H1 (cell line): ENCODE results near the gene NAA16. TPM values are rescaled to one million over a fixed set of nuclear protein-coding genes. Genes with fewer than 3 reads are reported as not detected.

Experiments
- CTCF ChIA-PET: fragments of 300-600 bp; sonication (Branson Sonifier 250); formaldehyde crosslinking; loops from one replicate; lab custom pipeline; 2021; ENCODE audit not compliant: partially characterized antibody; lab: Charles Lee
- POLR2A ChIA-PET: fragments of 300-600 bp; sonication (Branson Sonifier 250); formaldehyde crosslinking; loops from one replicate; lab custom pipeline; 2021; ENCODE audit warnings: inconsistent platforms; ENCODE audit not compliant: partially characterized antibody; lab: Charles Lee
- DNase-seq, 2 experiments: peaks; one replicate each; pipeline versions ENCODE4 v3.0.0 to v3.0.0-alpha.2; 2010 to 2022; ENCODE audit warnings: low spot score in 2 of 2, low read depth in 1 of 2, mixed read lengths in 1 of 2
- FAIRE-seq: peaks from 2 replicates; lab custom pipeline; 2011; peaks lifted over from hg19 to GRCh38; lab: Jason Lieb, UNC
- H2AFZ ChIP-seq: 2 replicates; pipeline ENCODE4 v1.8.1; 2012; ENCODE audit warnings: low read length, inconsistent platforms
- H2AK5ac ChIP-seq: 2 replicates; pipeline ENCODE4 v1.6.1; 2013; ENCODE audit warnings: low read depth, low read length
- H2BK120ac ChIP-seq: replicated peaks from 2 replicates; pipeline ENCODE3; 2013; ENCODE audit warnings: low read depth, low read length, inconsistent platforms
- H2BK12ac ChIP-seq: 2 replicates; pipeline ENCODE4 v1.6.1; 2013; ENCODE audit warnings: low read depth, low read length
- H2BK15ac ChIP-seq: 2 replicates; pipeline ENCODE4 v1.6.1; 2013; ENCODE audit warnings: low read length
- H2BK20ac ChIP-seq: 2 replicates; pipeline ENCODE4 v1.6.1; 2013; ENCODE audit warnings: low read length
- H2BK5ac ChIP-seq: 2 replicates; pipeline ENCODE4 v1.6.1; 2013; ENCODE audit warnings: low read depth, low read length
- H3K14ac ChIP-seq: 2 replicates; pipeline ENCODE4 v1.6.1; 2013; ENCODE audit warnings: inconsistent platforms; ENCODE audit not compliant: insufficient read length
- H3K18ac ChIP-seq: 2 replicates; pipeline ENCODE4 v1.6.1; 2013; ENCODE audit warnings: low read length; ENCODE audit errors: extremely low read depth
- H3K23ac ChIP-seq: 2 replicates; pipeline ENCODE4 v1.6.1; 2013; ENCODE audit warnings: inconsistent platforms; ENCODE audit not compliant: insufficient read length
- H3K23me2 ChIP-seq: 2 replicates; pipeline ENCODE4 v1.6.1; 2013; ENCODE audit warnings: low read depth, low read length
- H3K27ac ChIP-seq: 2 replicates; pipeline ENCODE4 v1.6.1; 2011; ENCODE audit warnings: low read depth, low read length, inconsistent platforms
- H3K27me3 ChIP-seq, 4 experiments: replicated peaks in 1 of 4; 1 replicate in 1 of 4; 2 replicates in 3 of 4; pipeline versions ENCODE4 v1.6.1 to v1.8.1; 2011 to 2013; ENCODE audit warnings: low read length in 3 of 4, mild to moderate bottlenecking in 3 of 4, inconsistent platforms in 2 of 4, mixed read lengths in 2 of 4, moderate library complexity in 1 of 4; ENCODE audit not compliant: control insufficient read depth in 3 of 4, insufficient read depth in 3 of 4; ENCODE audit errors: extremely low read depth in 1 of 4
- H3K36me3 ChIP-seq, 4 experiments: 2 replicates each; pipeline versions ENCODE4 v1.6.1 to v1.8.1; 2011 to 2013; ENCODE audit warnings: mild to moderate bottlenecking in 4 of 4, low read length in 3 of 4, moderate library complexity in 2 of 4, control low read depth in 1 of 4, inconsistent platforms in 1 of 4; ENCODE audit not compliant: insufficient read depth in 4 of 4, control insufficient read depth in 2 of 4
- H3K4ac ChIP-seq: replicated peaks from 2 replicates; pipeline ENCODE3; 2013; ENCODE audit warnings: low read length, low read depth, mixed read lengths, inconsistent platforms; ENCODE audit not compliant: insufficient read length
- H3K4me1 ChIP-seq, 4 experiments: replicated peaks in 1 of 4; 1 replicate in 1 of 4; 2 replicates in 3 of 4; pipeline versions ENCODE4 v1.6.1 to v1.8.1; 2011 to 2013; ENCODE audit warnings: low read length in 3 of 4, inconsistent platforms in 2 of 4, mixed read lengths in 1 of 4; ENCODE audit not compliant: insufficient read depth in 4 of 4, control insufficient read depth in 3 of 4
- H3K4me2 ChIP-seq, 2 experiments: 2 replicates each; pipeline versions ENCODE4 v1.6.1 to v1.8.1; 2011 to 2013; ENCODE audit warnings: low read depth in 2 of 2, low read length in 2 of 2, control low read depth in 1 of 2, inconsistent platforms in 1 of 2, mild to moderate bottlenecking in 1 of 2; ENCODE audit not compliant: insufficient read depth in 1 of 2
- H3K4me3 ChIP-seq, 4 experiments: fragments of 200-600, 300-600 bp in 1 of 4; sonication (generic), shearing (Covaris generic), sonication (Bioruptor Twin) in 1 of 4; 2 replicates each; pipeline versions ENCODE4 v1.5.1 to v1.8.1; 2011 to 2016; ENCODE audit warnings: low read length in 4 of 4, low read depth in 3 of 4, control low read depth in 2 of 4, inconsistent platforms in 2 of 4, mild to moderate bottlenecking in 2 of 4, mixed read lengths in 1 of 4, moderate library complexity in 1 of 4; ENCODE audit not compliant: insufficient read depth in 2 of 4; ENCODE audit errors: extremely low read depth in 1 of 4
- H3K56ac ChIP-seq: replicated peaks from 2 replicates; pipeline ENCODE3; 2013; ENCODE audit warnings: low read depth, mild to moderate bottlenecking, mixed read lengths, low read length, inconsistent platforms; ENCODE audit not compliant: insufficient read length
- H3K79me1 ChIP-seq: 2 replicates; pipeline ENCODE4 v1.6.1; 2013; ENCODE audit warnings: low read depth, low read length, control low read depth
- H3K79me2 ChIP-seq, 2 experiments: 2 replicates each; pipeline versions ENCODE4 v1.6.1 to v1.8.1; 2012 to 2013; ENCODE audit warnings: low read length in 2 of 2, mild to moderate bottlenecking in 2 of 2, inconsistent platforms in 1 of 2; ENCODE audit not compliant: insufficient read depth in 2 of 2, control insufficient read depth in 1 of 2
- H3K9ac ChIP-seq, 4 experiments: replicated peaks in 1 of 4; 1 replicate in 1 of 4; 2 replicates in 3 of 4; pipeline versions ENCODE4 v1.6.1 to v1.8.1; 2011 to 2013; ENCODE audit warnings: low read depth in 3 of 4, low read length in 3 of 4, control low read depth in 2 of 4, mild to moderate bottlenecking in 2 of 4, moderate library complexity in 2 of 4, inconsistent platforms in 1 of 4; ENCODE audit errors: extremely low read depth in 1 of 4
- H3K9me3 ChIP-seq, 2 experiments: 2 replicates each; pipeline versions ENCODE4 v1.6.1 to v1.8.1; 2012 to 2013; ENCODE audit warnings: mild to moderate bottlenecking in 2 of 2, moderate library complexity in 2 of 2, control low read depth in 1 of 2, inconsistent platforms in 1 of 2, low read depth in 1 of 2, low read length in 1 of 2, mixed read lengths in 1 of 2; ENCODE audit not compliant: insufficient read depth in 2 of 2
- H4K20me1 ChIP-seq, 2 experiments: replicated peaks in 1 of 2; 2 replicates each; pipeline versions ENCODE3 to v1.8.1; 2011 to 2013; ENCODE audit warnings: inconsistent platforms in 2 of 2, low read length in 2 of 2, mild to moderate bottlenecking in 1 of 2; ENCODE audit not compliant: insufficient read depth in 2 of 2, control insufficient read depth in 1 of 2
- H4K5ac ChIP-seq: 2 replicates; pipeline ENCODE4 v1.6.1; 2013; ENCODE audit warnings: low read length, low read depth, mixed read lengths, inconsistent platforms; ENCODE audit not compliant: insufficient read length
- H4K8ac ChIP-seq: 2 replicates; pipeline ENCODE4 v1.8.0; 2013; ENCODE audit warnings: mild to moderate bottlenecking, moderate library complexity, low read length, inconsistent platforms; ENCODE audit not compliant: insufficient read depth; ENCODE audit errors: extremely low read depth
- H4K91ac ChIP-seq: replicated peaks from 2 replicates; pipeline ENCODE3; 2013; ENCODE audit warnings: low read length, mixed read lengths, inconsistent platforms; ENCODE audit not compliant: insufficient read length
- GABPA ChIP-seq: IDR thresholded peaks from 2 replicates; pipeline ENCODE4 v1.6.1; 2011; ENCODE audit warnings: mild to moderate bottlenecking, low read length, moderate library complexity, borderline replicate concordance; ENCODE audit not compliant: insufficient read depth
- HDAC2 ChIP-seq, 2 experiments: fragments of 300-600 bp in 1 of 2; sonication (generic) in 1 of 2; IDR thresholded peaks; 2 replicates each; pipeline ENCODE4 v1.6.1; 2011 to 2012; ENCODE audit warnings: low read depth in 2 of 2, low read length in 2 of 2, mild to moderate bottlenecking in 2 of 2, moderate library complexity in 2 of 2, borderline replicate concordance in 1 of 2, inconsistent platforms in 1 of 2
- SAP30 ChIP-seq: fragments of 300-600 bp; sonication (generic); IDR thresholded peaks from 2 replicates; pipeline ENCODE4 v1.7.1; 2012; ENCODE audit warnings: low read length, moderate library complexity, mild to moderate bottlenecking, inconsistent platforms; ENCODE audit not compliant: insufficient read depth, insufficient replicate concordance
- SIN3A ChIP-seq, 2 experiments: IDR thresholded peaks in 1 of 2; conservative IDR thresholded peaks in 1 of 2; 2 replicates each; pipeline ENCODE4 v1.6.1; 2011 to 2012; ENCODE audit warnings: low read length in 2 of 2, improper control_type of control experiment in 1 of 2, low read depth in 1 of 2, mild to moderate bottlenecking in 1 of 2
- WGBS, 2 experiments: shearing (Covaris generic) in 1 of 2; methylation state at CpG; one replicate each; pipeline versions ENCODE4 v1.1.6 to v1.1.7; 2013 to 2015; ENCODE audit warnings: low lambda C conversion rate in 2 of 2, mixed read lengths in 2 of 2, inconsistent platforms in 1 of 2, low coverage in 1 of 2, missing lambda C conversion rate in 1 of 2; ENCODE audit not compliant: insufficient replicate concordance in 2 of 2, insufficient coverage in 1 of 2, insufficient read length in 1 of 2; ENCODE audit errors: extremely low coverage in 1 of 2, missing lambda C conversion rate in 1 of 2; 5-methylcytosine and 5-hydroxymethylcytosine counted together
- polyA plus RNA-seq, 7 experiments: library from polyadenylated mRNA; depleted of rRNA in 3 of 7; stranded (reverse) in 5 of 7; unstranded in 2 of 7; fragments of >200 nt in 5 of 7; fragments of 200-250 nt in 2 of 7; gene quantifications; 1 replicate in 5 of 7; 2 replicates in 1 of 7; 4 replicates in 1 of 7; pipeline versions ENCODE4 v1.2.1 to v1.2.3, GENCODE V29; 2011 to 2013; ENCODE audit warnings: missing spikeins in 2 of 7, mixed read lengths in 2 of 7
- total RNA-seq: library from RNA; stranded (reverse); fragmentation: NEBNext Ultra II Directional; extraction: Animal tissue kit (Norgen Biotek cat#: 25700); gene quantifications from 2 replicates; pipeline ENCODE4 v1.2.1, GENCODE V29; 2021

The NAA16 gene
- total and polyA plus RNA-seq, 2 of the 8 experiments (the other 6 are each of a cell fraction or from before 2014, with no cell fraction given) = 11.4 to 40.0 TPM

DNA sequence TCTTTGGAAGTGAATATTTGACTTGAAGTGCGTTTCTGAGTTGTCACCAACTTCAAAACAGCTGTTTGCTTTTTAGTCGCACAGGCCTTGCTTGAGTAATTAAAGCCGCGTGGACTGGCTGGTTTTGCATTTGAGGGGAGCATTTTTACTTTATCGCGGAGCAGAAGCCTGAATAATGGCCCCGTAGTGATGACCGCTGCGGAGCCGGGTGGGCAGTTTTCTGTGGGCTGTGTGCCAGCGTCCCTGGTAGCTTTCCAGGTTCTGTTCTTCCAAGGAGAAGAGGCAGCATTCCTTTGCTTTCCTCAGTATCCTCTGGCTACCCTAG is 1.1 kb downstream of the NAA16 start:
- POLR2A ChIA-PET = interaction anchor here (0.5 to 1.2 kb wide), 4 partner anchors 17 to 253 kb away, joined by 3 to 4 read pairs (median 3); no protein-coding TSS in a partner anchor
- Histone ChIP-seq H3K4me1 (peaks cover 2 to 7% (median 4%) of the 10 kb centered on the region in 4 experiments; a peak in 5 of 7 replicates), H2BK20ac (no peak overlapping the region), H2BK120ac (no peak overlapping the region), H3K23me2 (peaks cover 4% of the 10 kb centered on the region; the same call in 1 of the 2 replicates), H3K4ac (peak overlapping the region; percentile 65), H3K36me3 (peaks cover 0 to 4% (median 0%) of the 10 kb centered on the region in 4 experiments; a peak in 1 of 8 replicates), H3K56ac (peak overlapping the region; percentile 42), H4K91ac (no peak overlapping the region), H2BK5ac (no peak overlapping the region), H2BK15ac (no peak overlapping the region), H3K9ac (peak overlapping the region; percentile 56 to 97 (median 96)), H3K9me3 (no peaks in the 10 kb centered on the region), H3K18ac (no peak overlapping the region), H2AK5ac (no peak overlapping the region), H3K27ac (peak overlapping the region; percentile 93; the same call in 1 of the 2 replicates), H3K23ac (no peak overlapping the region), H4K5ac (peak overlapping the region; percentile 4), H3K79me2 (peaks cover 33 to 60% of the 10 kb centered on the region in 2 experiments), H2AFZ (no peak overlapping the region), H3K4me2 (peak overlapping the region; percentile 61 to 78), H3K27me3 (no peaks in the 10 kb centered on the region), H4K20me1 (peaks cover 19 to 25% of the 10 kb centered on the region in 2 experiments), H4K8ac (no peak overlapping the region), H3K4me3 (peak overlapping the region; percentile 86 to 98 (median 92)), H2BK12ac (no peak overlapping the region), H3K79me1 (no peaks in the 10 kb centered on the region; the same call in 1 of the 2 replicates), H3K14ac (peak overlapping the region; percentile 92)
- 2% methylated on average over 11 of the region's 11 CpGs; no CpG with 5 or more reads in 1 of the 2 experiments for WGBS, 2 experiments
- TF ChIP-seq SAP30 (peak; percentile 71), GABPA (no peak), SIN3A (conservative IDR thresholded peaks at IDR 0.05 in 1 of 2, IDR thresholded peaks at IDR 0.05 in 1 of 2; ENCODE audit: low read depth in 1 of 2, low read length in 2 of 2) (0 out of 4 replicates have a peak, but pooled peaks of 1 of the 2 experiments have one; percentile 26), HDAC2 (IDR thresholded peaks at IDR 0.05; ENCODE audit: borderline replicate concordance in 1 of 2, low read depth in 2 of 2, low read length in 2 of 2) (0 out of 4 replicates have a peak, but pooled peaks of 1 of the 2 experiments have one; percentile 48)
- CTCF ChIA-PET = interaction anchor here (0.6 to 1.1 kb wide), 2 partner anchors 51 to 208 kb away, joined by 3 read pairs; no protein-coding TSS in a partner anchor
- FAIRE-seq (no peak), DNase-seq (no peak)
